NCI-H146 treated with DMSO at 0.1 percent for 48 hours (cell line): ENCODE data around the gene SPTBN2.

ENCODE experiments used
- DNase-seq: peaks from one replicate; lab custom pipeline; 2025; ENCODE audit not compliant: unreplicated experiment; lab: John Stamatoyannopoulos, UW

SPTBN2 gene

GRCh38 chr11:66728693-66729385 lies at the start of gene SPTBN2:
TSS of gene SPTBN2 (minus strand) at chr11:66729216. CDS start at chr11:66721240, 7,976 bp downstream.
- peak; percentile 17 for DNase-seq

- DNase-seq, result no peak
These were observed 39.8 kb upstream of the SPTBN2 start for GRCh38 chr11:66768818-66769217.

- DNase-seq, result no peak
These were observed 39.1 kb upstream of the SPTBN2 start for GRCh38 chr11:66768088-66768521.

- DNase-seq, result no peak
These were observed 38.6 kb upstream of the SPTBN2 start for GRCh38 chr11:66767666-66768065.

- no peak for DNase-seq
These were observed 37.7 kb upstream of the SPTBN2 start for GRCh38 chr11:66766681-66767080.

GRCh38 chr11:66762088-66762487 lies 33.1 kb upstream of the SPTBN2 start:
- no peak for DNase-seq

GRCh38 chr11:66752148-66752547 lies 23.1 kb upstream of the SPTBN2 start:
- DNase-seq, result no peak

GRCh38 chr11:66749091-66749490 lies 20.1 kb upstream of the SPTBN2 start:
- no peak for DNase-seq

GRCh38 chr11:66747480-66747879 lies 18.5 kb upstream of the SPTBN2 start:
- no peak for DNase-seq

GRCh38 chr11:66745356-66746235 lies 16.6 kb upstream of the SPTBN2 start:
- DNase-seq, result peak; percentile 54

GRCh38 chr11:66744485-66745355 lies 15.7 kb upstream of the SPTBN2 start:
- DNase-seq, result peak; percentile 80

GRCh38 chr11:66743271-66743968 lies 14.4 kb upstream of the SPTBN2 start:
- no peak for DNase-seq

GRCh38 chr11:66741153-66741552 lies 12.1 kb upstream of the SPTBN2 start:
- DNase-seq, result no peak

- no peak for DNase-seq
These were observed 11.0 kb upstream of the SPTBN2 start for GRCh38 chr11:66739983-66740382.

- DNase-seq, result no peak
These were observed 5.2 kb upstream of the SPTBN2 start for GRCh38 chr11:66734215-66734614.

- DNase-seq, result no peak
These were observed 431 bp upstream of the SPTBN2 start for GRCh38 chr11:66729447-66729846.

GRCh38 chr11:66728038-66728692 lies 851 bp downstream of the SPTBN2 start:
- no peak for DNase-seq

- no peak for DNase-seq
These were observed 1.6 kb downstream of the SPTBN2 start for GRCh38 chr11:66727282-66728037.

GRCh38 chr11:66725647-66726046 lies 3.4 kb downstream of the SPTBN2 start:
- DNase-seq, result no peak
